ENCODE measurements around the gene CUL3.

CUL3 gene

GRCh38 chr2:224466304-224466895 lies 118.8 kb downstream of the CUL3 start:
- no peak for DNase-seq

GRCh38 chr2:224461391-224461790 lies 123.8 kb downstream of the CUL3 start:
- no peak for DNase-seq

GRCh38 chr2:224457408-224458096 lies 127.6 kb downstream of the CUL3 start:
- DNase-seq: no peak

GRCh38 chr2:224453892-224454291 lies 131.3 kb downstream of the CUL3 start:
- DNase-seq: no peak

GRCh38 chr2:224449212-224450147 lies 135.7 kb downstream of the CUL3 start:
- no peak for DNase-seq

- DNase-seq: no peak
These were observed 136.9 kb downstream of the CUL3 start for GRCh38 chr2:224448236-224448635.

- DNase-seq: no peak
These were observed 140.4 kb downstream of the CUL3 start for GRCh38 chr2:224444783-224445182.

- no peak for DNase-seq
These were observed 141.1 kb downstream of the CUL3 start for GRCh38 chr2:224444021-224444420.

GRCh38 chr2:224442071-224442967 lies 142.8 kb downstream of the CUL3 start:
- DNase-seq: no peak

- no peak for DNase-seq
These were observed 144.2 kb downstream of the CUL3 start for GRCh38 chr2:224440988-224441387.

GRCh38 chr2:224438726-224439125 lies 146.4 kb downstream of the CUL3 start:
- DNase-seq: no peak

- no peak for DNase-seq
These were observed 148.5 kb downstream of the CUL3 start for GRCh38 chr2:224436634-224437033.

GRCh38 chr2:224434618-224435017 lies 150.5 kb downstream of the CUL3 start:
- DNase-seq: no peak

- DNase-seq: no peak
These were observed 151.7 kb downstream of the CUL3 start for GRCh38 chr2:224433442-224433841.

GRCh38 chr2:224432003-224432579 lies 153.1 kb downstream of the CUL3 start:
- no peak for DNase-seq

- DNase-seq: no peak
These were observed 155.7 kb downstream of the CUL3 start for GRCh38 chr2:224429441-224429810.

GRCh38 chr2:224428787-224429440 lies 156.2 kb downstream of the CUL3 start:
- DNase-seq: no peak

- DNase-seq: no peak
These were observed 157.7 kb downstream of the CUL3 start for GRCh38 chr2:224427471-224427870.

GRCh38 chr2:224426656-224427055 lies 158.5 kb downstream of the CUL3 start:
- DNase-seq: no peak

- DNase-seq: no peak
These were observed 164.1 kb downstream of the CUL3 start for GRCh38 chr2:224421065-224421464.
